ENCODE results near the gene TNFRSF13B. TPM values are rescaled to one million over a fixed set of nuclear protein-coding genes. Genes with fewer than 3 reads are reported as not detected.

Gene TNFRSF13B
- total RNA-seq, 1 experiment from 2014 or later: 0.28 TPM

- Histone ChIP-seq H2BK15ac (ENCODE audit: low read depth, low read length) (no peak overlapping the region), H3K79me1 (ENCODE audit: insufficient read depth, low read depth, low read length, poor library complexity, severe bottlenecking) (no peaks in the 10 kb centered on the region), H2AK5ac (ENCODE audit: insufficient read length, low read length) (no peak overlapping the region), H3T11ph (ENCODE audit: low read length) (no peak overlapping the region), H3K9me3 (ENCODE audit: control insufficient read depth, low read depth, low read length) (no peaks in the 10 kb centered on the region), H3K27me3 (ENCODE audit: insufficient read depth, low read length) (no peaks in the 10 kb centered on the region), H2BK12ac (ENCODE audit: insufficient read length, low read depth, low read length) (no peak overlapping the region), H4K20me1 (ENCODE audit: control insufficient read depth, insufficient read depth, insufficient read length) (no peaks in the 10 kb centered on the region), H3K18ac (ENCODE audit: insufficient read length, low read depth, low read length) (no peak overlapping the region), H4K91ac (ENCODE audit: insufficient read length, low read depth, low read length) (no peak overlapping the region), H3K27ac (ENCODE audit: insufficient read length, low read depth, low read length) (no peak overlapping the region), H2BK120ac (ENCODE audit: low read depth, low read length, poor library complexity, severe bottlenecking) (no peak overlapping the region), H3K4me2 (ENCODE audit: insufficient read depth, insufficient read length, low read length) (no peak overlapping the region), H2BK5ac (ENCODE audit: insufficient read length, low read length) (no peak overlapping the region), H3K4ac (ENCODE audit: low read depth, low read length) (no peak overlapping the region), H3K23ac (ENCODE audit: insufficient read length, low read depth, low read length) (no peak overlapping the region), H4K5ac (ENCODE audit: insufficient read length, low read depth, low read length) (no peak overlapping the region), H3K79me2 (ENCODE audit: insufficient read depth, low read length) (no peaks in the 10 kb centered on the region), H3K14ac (ENCODE audit: insufficient read depth, low read length) (no peak overlapping the region), H2BK20ac (ENCODE audit: low read depth, low read length, poor library complexity, severe bottlenecking) (no peak overlapping the region), H3K23me2 (ENCODE audit: insufficient read length, low read depth, low read length, poor library complexity, severe bottlenecking) (no peaks in the 10 kb centered on the region), H4K8ac (replicated peaks; ENCODE audit: insufficient read length, low read depth, low read length) (no peak overlapping the region), H3K9ac (ENCODE audit: extremely low read depth, insufficient read length, low read length) (no peak overlapping the region), H3K4me1 (ENCODE audit: insufficient read depth, low read length) (no peaks in the 10 kb centered on the region), H3K56ac (ENCODE audit: insufficient read length, low read depth, low read length) (no peak overlapping the region), H2AFZ (ENCODE audit: low read length) (no peak overlapping the region)
- peaks cover 12% of the 10 kb centered on the region in 2 experiments for H3K9me3 Mint-ChIP-seq
- WGBS (ENCODE audit: extremely low coverage, insufficient read length, low lambda C conversion rate): no CpG with 5 or more reads among the region's 3 CpGs
- peaks cover 22% of the 10 kb centered on the region in 2 experiments for H3K4me1 Mint-ChIP-seq
- H3K4me3 Mint-ChIP-seq: no peak overlapping the region
- H3K27me3 Mint-ChIP-seq (ENCODE audit: low read depth): peaks cover 2% of the 10 kb centered on the region
- no peak overlapping the region for H3K27ac Mint-ChIP-seq
- H3K36me3 Mint-ChIP-seq (ENCODE audit: insufficient read depth in 1 of 3, low read depth in 3 of 3): peaks cover 5 to 15% (median 7%) of the 10 kb centered on the region in 3 experiments; a peak in 6 of 7 replicates
- no peak for TF ChIP-seq CTCF (conservative IDR thresholded peaks at IDR 0.05)
- no peak for DNase-seq
These were observed 24.4 kb downstream of the TNFRSF13B start for GRCh38 chr17:16947470-16947869.

Measured in H9 (cell line).